Stimulated activated CD4-positive, alpha-beta T cell treated with anti-CD3 and anti-CD28 coated beads, Interleukin-12 subunit alpha, Interleukin-12 subunit beta, amount 100 ng/mL, for 48 hours (primary cell): Measurements from ENCODE around the gene LSM8.
"Not testable (repeated sequence)": the region's sequence is repeated elsewhere in the genome, so short reads cannot be mapped to it uniquely, and the experiment has no call there.

Experiments used
- DNase-seq, 3 donors: peaks; one replicate each; pipeline ENCODE4 v3.0.0-alpha.2; 2020; ENCODE audit warnings: low read depth in 2 of 3, low spot score in 1 of 3

LSM8 gene

DNA sequence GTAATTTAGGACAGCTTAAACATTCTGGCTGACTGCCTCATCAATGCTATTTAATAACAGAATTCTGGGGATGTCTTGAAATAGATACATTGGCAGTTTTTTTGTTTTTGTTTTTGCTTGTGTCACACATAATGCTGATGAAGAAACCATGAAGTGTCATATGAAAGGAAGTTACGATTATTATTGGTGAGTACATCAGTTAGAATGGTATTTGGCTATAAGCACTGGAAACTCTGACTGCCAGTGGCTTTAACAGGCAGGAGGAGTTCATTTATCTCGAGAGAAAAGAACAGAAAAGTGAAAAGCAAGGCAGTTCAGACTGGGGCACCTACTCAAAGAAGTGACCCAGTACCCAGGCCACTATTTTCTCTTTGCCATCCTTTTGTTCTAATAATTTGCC is 18.1 kb downstream of the LSM8 start:
- no peak for DNase-seq

GRCh38 chr7:118214051-118214832 is 30.3 kb downstream of the LSM8 start:
- peak; percentile 53 to 55 (median 54) for DNase-seq

GRCh38 chr7:118214833-118215182 is 30.8 kb downstream of the LSM8 start:
- no peak for DNase-seq

GRCh38 chr7:118217210-118217619 is 33.3 kb downstream of the LSM8 start:
- DNase-seq: no peak

- DNase-seq: no peak
Observed at GRCh38 chr7:118218413-118219156, 34.6 kb downstream of the LSM8 start.

DNA sequence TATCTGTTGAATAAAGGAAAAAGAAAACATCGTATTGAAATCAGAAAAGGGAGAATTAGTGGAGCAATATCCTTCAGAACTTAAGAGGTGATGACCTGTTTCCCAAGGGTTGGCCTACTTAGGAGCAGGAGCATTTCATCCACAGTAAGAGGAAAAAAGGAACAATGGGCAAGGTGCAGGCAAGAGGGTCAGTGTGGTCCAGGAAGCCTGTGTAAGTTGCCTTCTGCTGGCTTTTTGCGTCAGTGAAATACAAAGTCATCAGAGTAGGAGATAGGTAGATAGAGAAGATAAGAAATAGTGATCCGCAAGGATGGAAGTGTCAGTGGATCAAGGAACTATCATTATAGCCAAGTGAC is 35.2 kb downstream of the LSM8 start:
- no peak for DNase-seq

DNA sequence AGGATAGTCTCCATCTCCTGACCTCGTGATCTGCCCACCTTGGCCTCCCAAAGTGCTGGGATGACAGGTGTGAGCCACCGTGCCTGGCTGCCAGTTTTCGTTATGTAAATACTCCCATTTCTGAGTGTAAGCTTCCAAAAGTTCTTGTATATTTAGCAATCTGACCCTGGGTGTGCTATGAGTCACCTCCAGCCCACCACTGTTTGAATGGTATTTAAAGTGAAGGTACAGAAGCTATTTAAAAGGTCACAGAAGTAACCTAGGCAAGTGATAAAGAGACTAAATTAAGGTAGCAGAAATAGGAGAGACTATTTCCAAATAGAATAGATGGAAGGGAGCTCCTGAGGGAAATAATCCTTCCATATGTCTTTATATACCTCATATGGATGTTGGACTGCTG is 36.6 kb downstream of the LSM8 start:
- no peak for DNase-seq

GRCh38 chr7:118222591-118222990 is 38.6 kb downstream of the LSM8 start:
- DNase-seq: no peak

- no peak for DNase-seq
Observed at GRCh38 chr7:118224521-118224920, 40.6 kb downstream of the LSM8 start, which contains the start of gene ANKRD7. Gene ANKRD7 (plus strand): TSS chr7:118224704. CDS start chr7:118224831, 127 bp downstream.

DNA sequence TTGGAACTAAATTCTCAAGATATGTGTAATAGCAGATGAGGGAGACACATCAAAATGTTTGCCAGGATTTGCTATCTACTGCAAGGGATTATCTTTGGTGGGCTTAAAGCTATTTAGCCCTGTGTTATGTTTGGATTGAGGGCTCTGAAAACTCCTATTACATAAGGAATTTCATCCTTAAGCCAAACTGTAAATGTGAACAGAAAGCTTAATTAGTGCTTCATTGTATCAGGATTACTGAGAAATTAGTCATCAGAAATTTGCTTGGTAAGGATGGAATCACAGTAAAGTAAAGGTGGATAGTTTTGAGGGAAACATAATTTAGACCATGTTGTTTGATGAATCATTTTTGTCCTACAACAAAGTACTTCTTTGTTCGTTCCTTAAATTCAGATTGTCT is 48.9 kb downstream of the LSM8 start:
- DNase-seq: no peak

GRCh38 chr7:118233799-118234198 is 49.8 kb downstream of the LSM8 start:
- no peak for DNase-seq

DNA sequence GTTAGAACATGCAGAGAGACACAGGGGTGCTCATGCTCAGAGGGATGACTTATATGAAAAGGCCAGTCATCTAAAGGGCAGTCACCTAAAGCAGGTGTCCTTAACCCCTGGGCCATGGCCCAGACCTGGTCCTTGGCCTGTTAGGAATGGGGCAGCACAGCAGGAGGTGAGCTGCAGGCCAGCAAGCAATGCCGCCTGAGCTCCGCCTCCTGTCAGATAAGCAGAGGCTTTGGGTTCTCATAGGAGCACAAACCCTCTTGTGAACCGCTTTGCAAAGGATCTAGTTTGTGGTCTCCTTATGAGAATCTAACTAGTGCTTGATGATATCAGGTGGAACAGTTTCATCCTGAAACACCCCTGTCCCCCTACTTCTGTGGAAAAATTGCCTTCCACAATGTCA is 55.0 kb downstream of the LSM8 start:
- DNase-seq: no peak

- not testable (repeated sequence) for DNase-seq
Observed at GRCh38 chr7:118240320-118240719, 56.4 kb downstream of the LSM8 start.
